ENCODE results near the gene EVI5L. TPM values are rescaled to one million over a fixed set of nuclear protein-coding genes. Genes with fewer than 3 reads are reported as not detected.

Gene EVI5L
- total and polyA plus RNA-seq, 4 donors: 4.3 to 13.4 (median 12.5) TPM

DNA sequence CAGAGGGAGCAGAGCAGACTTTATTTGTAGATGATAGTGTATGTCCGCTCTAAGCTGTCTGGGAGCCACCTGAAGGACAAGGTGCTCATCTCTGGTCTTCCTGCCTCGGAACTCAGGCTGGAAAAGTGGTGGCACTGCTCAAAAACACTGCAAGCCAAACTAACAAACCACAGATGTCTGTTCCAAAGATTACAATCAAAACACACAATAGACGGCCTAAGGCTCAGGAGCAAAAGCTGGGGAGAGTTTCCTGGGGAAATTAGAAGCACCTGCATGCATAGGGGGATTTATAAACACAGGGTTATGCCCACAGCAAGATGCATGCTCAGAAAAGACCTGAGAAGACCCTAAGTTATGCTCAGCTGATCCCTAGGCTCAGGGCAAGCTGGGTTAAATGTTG lies 9.4 kb upstream of the EVI5L start:
- intact Hi-C loops (cut with DNase I): no loop called here
- Histone ChIP-seq H3K36me3 (ENCODE audit: control insufficient read depth in 1 of 2, insufficient read depth in 2 of 2, low read length in 1 of 2) (no peaks in the 10 kb centered on the region), H3K27ac (ENCODE audit: low read depth in 1 of 2, low read length in 2 of 2) (no peak overlapping the region), H3K4me3 (ENCODE audit: low read length in 2 of 2) (no peak overlapping the region), H3K9me3 (ENCODE audit: control insufficient read depth, low read length) (peaks cover 3% of the 10 kb centered on the region), H3K27me3 (ENCODE audit: control insufficient read depth in 1 of 2, insufficient read depth in 2 of 2, low read length in 1 of 2) (peaks cover 0 to 2% of the 10 kb centered on the region in 2 donors), H3K4me1 (ENCODE audit: control insufficient read depth in 1 of 2, insufficient read depth in 2 of 2, low read length in 2 of 2) (no peaks in the 10 kb centered on the region)
- 42 to 47% methylated on average over 3 of the region's 3 CpGs for WGBS, 2 donors
- DNase-seq: no peak
- no peak for ATAC-seq (ENCODE audit: low FRiP score)

- DNase-seq: no peak
- no peak overlapping the region for H3K27ac ChIP-seq (ENCODE audit: low read depth in 1 of 2, low read length in 2 of 2)
- H3K4me1 ChIP-seq (ENCODE audit: control insufficient read depth in 1 of 2, insufficient read depth in 2 of 2, low read length in 2 of 2): no peaks in the 10 kb centered on the region
- H3K4me3 ChIP-seq (ENCODE audit: low read length in 2 of 2): no peak overlapping the region
- intact Hi-C loops (cut with DNase I): no loop called here
- H3K27me3 ChIP-seq (ENCODE audit: control insufficient read depth in 1 of 2, insufficient read depth in 2 of 2, low read length in 1 of 2): no peaks in the 10 kb centered on the region
- WGBS, 2 donors: 85 to 86% methylated on average over 4 of the region's 4 CpGs
- no peaks in the 10 kb centered on the region for H3K9me3 ChIP-seq (ENCODE audit: control insufficient read depth, low read length)
- no peaks in the 10 kb centered on the region for H3K36me3 ChIP-seq (ENCODE audit: control insufficient read depth in 1 of 2, insufficient read depth in 2 of 2, low read length in 1 of 2)
- ATAC-seq (ENCODE audit: low FRiP score): no peak
These were observed 7.0 kb upstream of the EVI5L start for GRCh38 chr19:7822910-7823515.

- intact Hi-C loops (cut with DNase I): no loop called here
- Histone ChIP-seq H3K4me3 (ENCODE audit: low read length in 2 of 2) (no peak overlapping the region), H3K27me3 (ENCODE audit: control insufficient read depth in 1 of 2, insufficient read depth in 2 of 2, low read length in 1 of 2) (no peaks in the 10 kb centered on the region), H3K36me3 (ENCODE audit: control insufficient read depth in 1 of 2, insufficient read depth in 2 of 2, low read length in 1 of 2) (no peaks in the 10 kb centered on the region), H3K27ac (ENCODE audit: low read depth in 1 of 2, low read length in 2 of 2) (no peak overlapping the region), H3K9me3 (ENCODE audit: control insufficient read depth, low read length) (no peaks in the 10 kb centered on the region), H3K4me1 (ENCODE audit: control insufficient read depth in 1 of 2, insufficient read depth in 2 of 2, low read length in 2 of 2) (no peaks in the 10 kb centered on the region)
- no peak for ATAC-seq (ENCODE audit: low FRiP score)
- 48 to 58% methylated on average over 9 of the region's 9 CpGs for WGBS, 2 donors
- DNase-seq: no peak
These were observed 6.2 kb upstream of the EVI5L start for GRCh38 chr19:7823686-7824301.

- ATAC-seq (ENCODE audit: low FRiP score) (no peak), DNase-seq (no peak)
- Histone ChIP-seq H3K4me3 (ENCODE audit: low read length in 2 of 2) (no peak overlapping the region), H3K36me3 (ENCODE audit: control insufficient read depth in 1 of 2, insufficient read depth in 2 of 2, low read length in 1 of 2) (no peaks in the 10 kb centered on the region), H3K4me1 (ENCODE audit: control insufficient read depth in 1 of 2, insufficient read depth in 2 of 2, low read length in 2 of 2) (no peaks in the 10 kb centered on the region), H3K27me3 (ENCODE audit: control insufficient read depth in 1 of 2, insufficient read depth in 2 of 2, low read length in 1 of 2) (no peaks in the 10 kb centered on the region), H3K9me3 (ENCODE audit: control insufficient read depth, low read length) (no peaks in the 10 kb centered on the region), H3K27ac (ENCODE audit: low read depth in 1 of 2, low read length in 2 of 2) (no peak overlapping the region)
- 6% methylated on average over 18 of the region's 18 CpGs for WGBS, 2 donors
- intact Hi-C loops (cut with DNase I): no loop called here
These were observed 875 bp upstream of the EVI5L start for GRCh38 chr19:7829166-7829520.

GRCh38 chr19:7830272-7830771 lies 304 bp downstream of the EVI5L start:
- no peak overlapping the region for H3K27ac ChIP-seq (ENCODE audit: low read depth in 1 of 2, low read length in 2 of 2)
- ATAC-seq (ENCODE audit: low FRiP score) (no peak), DNase-seq (peak in 1 of 2 donors; percentile 81)
- no peaks in the 10 kb centered on the region for H3K27me3 ChIP-seq (ENCODE audit: control insufficient read depth in 1 of 2, insufficient read depth in 2 of 2, low read length in 1 of 2)
- H3K4me3 ChIP-seq (ENCODE audit: low read length in 2 of 2): peak overlapping the region; percentile 70 to 83
- H3K4me1 ChIP-seq (ENCODE audit: control insufficient read depth in 1 of 2, insufficient read depth in 2 of 2, low read length in 2 of 2): no peaks in the 10 kb centered on the region
- no peaks in the 10 kb centered on the region for H3K36me3 ChIP-seq (ENCODE audit: control insufficient read depth in 1 of 2, insufficient read depth in 2 of 2, low read length in 1 of 2)
- 1% methylated on average over 23 to 53 of the region's 53 CpGs for WGBS, 2 donors
- H3K9me3 ChIP-seq (ENCODE audit: control insufficient read depth, low read length): no peaks in the 10 kb centered on the region
- intact Hi-C loops (cut with DNase I): loop anchor here in 1 of 2 donors (1.0 kb wide), 1 partner anchor 73 kb away; the partner anchor contains the start of gene MAP2K7

GRCh38 chr19:7830823-7831222 lies 805 bp downstream of the EVI5L start:
- WGBS, 2 donors: 31 to 35% methylated on average over 7 of the region's 7 CpGs
- no peak for DNase-seq
- H3K27ac ChIP-seq (ENCODE audit: low read depth in 1 of 2, low read length in 2 of 2): no peak overlapping the region

GRCh38 chr19:7831452-7831851 lies 1.4 kb downstream of the EVI5L start:
- H3K36me3 ChIP-seq (ENCODE audit: control insufficient read depth in 1 of 2, insufficient read depth in 2 of 2, low read length in 1 of 2): no peaks in the 10 kb centered on the region
- H3K4me3 ChIP-seq (ENCODE audit: low read length in 2 of 2): no peak overlapping the region
- intact Hi-C loops (cut with DNase I): no loop called here
- DNase-seq (no peak), ATAC-seq (ENCODE audit: low FRiP score) (no peak)
- no peak overlapping the region for H3K27ac ChIP-seq (ENCODE audit: low read depth in 1 of 2, low read length in 2 of 2)
- H3K9me3 ChIP-seq (ENCODE audit: control insufficient read depth, low read length): no peaks in the 10 kb centered on the region
- no peaks in the 10 kb centered on the region for H3K4me1 ChIP-seq (ENCODE audit: control insufficient read depth in 1 of 2, insufficient read depth in 2 of 2, low read length in 2 of 2)
- no peaks in the 10 kb centered on the region for H3K27me3 ChIP-seq (ENCODE audit: control insufficient read depth in 1 of 2, insufficient read depth in 2 of 2, low read length in 1 of 2)
- WGBS, 2 donors: 61 to 65% methylated on average over 10 of the region's 10 CpGs

More at GRCh38 chr19:7830823-7831222, 805 bp downstream of the EVI5L start:
- Histone ChIP-seq H3K4me1 (ENCODE audit: control insufficient read depth in 1 of 2, insufficient read depth in 2 of 2, low read length in 2 of 2) (no peaks in the 10 kb centered on the region), H3K9me3 (ENCODE audit: control insufficient read depth, low read length) (no peaks in the 10 kb centered on the region), H3K36me3 (ENCODE audit: control insufficient read depth in 1 of 2, insufficient read depth in 2 of 2, low read length in 1 of 2) (no peaks in the 10 kb centered on the region), H3K4me3 (ENCODE audit: low read length in 2 of 2) (peak overlapping the region in 1 of 2 donors; percentile 70), H3K27me3 (ENCODE audit: control insufficient read depth in 1 of 2, insufficient read depth in 2 of 2, low read length in 1 of 2) (no peaks in the 10 kb centered on the region)
- ATAC-seq (ENCODE audit: low FRiP score): no peak
- intact Hi-C loops (cut with DNase I): loop anchor here in 1 of 2 donors (1.0 kb wide), 1 partner anchor 72 kb away; the partner anchor contains the start of gene MAP2K7

DNA sequence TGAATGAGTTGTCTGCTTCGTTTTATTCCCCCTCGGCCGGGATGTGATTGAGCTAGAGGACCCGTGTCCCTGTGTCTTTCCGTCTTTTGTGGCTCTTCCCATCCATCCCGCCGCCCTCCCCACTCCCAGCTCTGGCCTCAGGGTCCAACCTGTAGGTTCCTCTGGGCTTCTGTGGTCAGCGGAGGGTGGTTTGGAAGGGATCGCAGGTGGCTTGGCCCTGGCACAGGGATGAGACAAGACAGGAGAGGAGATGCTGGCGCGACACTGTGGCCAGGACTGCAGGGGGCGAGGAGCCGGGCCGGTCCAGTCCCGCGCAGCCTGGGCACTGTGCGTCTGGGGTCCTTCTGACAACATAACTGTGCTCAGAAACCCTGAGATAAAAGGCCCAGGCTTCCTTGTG lies 2.0 kb downstream of the EVI5L start:
- Histone ChIP-seq H3K9me3 (ENCODE audit: control insufficient read depth, low read length) (no peaks in the 10 kb centered on the region), H3K27me3 (ENCODE audit: control insufficient read depth in 1 of 2, insufficient read depth in 2 of 2, low read length in 1 of 2) (no peaks in the 10 kb centered on the region), H3K4me1 (ENCODE audit: control insufficient read depth in 1 of 2, insufficient read depth in 2 of 2, low read length in 2 of 2) (no peaks in the 10 kb centered on the region), H3K4me3 (ENCODE audit: low read length in 2 of 2) (no peak overlapping the region), H3K36me3 (ENCODE audit: control insufficient read depth in 1 of 2, insufficient read depth in 2 of 2, low read length in 1 of 2) (no peaks in the 10 kb centered on the region), H3K27ac (ENCODE audit: low read depth in 1 of 2, low read length in 2 of 2) (no peak overlapping the region)
- DNase-seq (no peak), ATAC-seq (ENCODE audit: low FRiP score) (no peak)
- intact Hi-C loops (cut with DNase I): no loop called here
- WGBS, 2 donors: 85 to 87% methylated on average over 17 of the region's 17 CpGs

DNA sequence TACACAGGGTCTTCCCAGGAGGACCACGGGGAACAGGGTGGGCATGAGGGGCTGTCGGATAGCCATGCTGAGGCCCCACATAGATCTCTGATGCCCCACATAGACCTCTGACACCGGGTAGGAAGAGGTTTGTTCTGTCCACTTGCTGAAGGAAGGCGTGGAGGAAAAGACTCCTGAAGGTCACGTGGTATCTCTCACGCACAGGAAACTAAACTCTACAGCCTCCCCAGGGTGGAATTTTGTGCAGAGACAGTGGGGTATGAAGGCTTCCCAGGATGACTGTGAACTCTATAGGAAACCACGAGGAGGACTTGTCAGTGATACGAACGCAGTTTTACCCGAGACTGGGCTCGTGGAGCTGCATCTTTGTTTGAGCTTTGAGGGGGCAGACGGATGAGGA lies 2.8 kb downstream of the EVI5L start:
- no peak for DNase-seq
- H3K36me3 ChIP-seq (ENCODE audit: control insufficient read depth in 1 of 2, insufficient read depth in 2 of 2, low read length in 1 of 2): no peaks in the 10 kb centered on the region
- H3K9me3 ChIP-seq (ENCODE audit: control insufficient read depth, low read length): no peaks in the 10 kb centered on the region
- H3K27me3 ChIP-seq (ENCODE audit: control insufficient read depth in 1 of 2, insufficient read depth in 2 of 2, low read length in 1 of 2): no peaks in the 10 kb centered on the region
- H3K4me1 ChIP-seq (ENCODE audit: control insufficient read depth in 1 of 2, insufficient read depth in 2 of 2, low read length in 2 of 2): no peaks in the 10 kb centered on the region
- H3K4me3 ChIP-seq (ENCODE audit: low read length in 2 of 2): no peak overlapping the region
- intact Hi-C loops (cut with DNase I): no loop called here
- no peak for ATAC-seq (ENCODE audit: low FRiP score)
- no peak overlapping the region for H3K27ac ChIP-seq (ENCODE audit: low read depth in 1 of 2, low read length in 2 of 2)
- WGBS, 2 donors: 85 to 86% methylated on average over 12 of the region's 12 CpGs
